Fibroblast of lung (primary cell): ENCODE data around the gene ZC3HAV1. TPM values are rescaled to one million over a fixed set of nuclear protein-coding genes. Genes with fewer than 3 reads are reported as not detected.
A peak's percentile ranks its signal among the peaks of the same experiment; 100 is the strongest.

ENCODE experiments used
- DNase-seq, 2 donors: peaks; one replicate each; pipeline versions ENCODE4 v3.0.0 to v3.0.0-alpha.2; 2010; ENCODE audit warnings: low read depth in 2 of 2
- H2AFZ ChIP-seq: 2 replicates; pipeline ENCODE4 v1.5.1; 2012; ENCODE audit warnings: low read length, control low read depth, inconsistent platforms
- H3K27ac ChIP-seq: 2 replicates; pipeline ENCODE4 v1.5.1; 2011; ENCODE audit warnings: low read length, control low read depth; ENCODE audit not compliant: insufficient read depth
- H3K27me3 ChIP-seq: 2 replicates; pipeline ENCODE4 v1.5.1; 2011; ENCODE audit warnings: mild to moderate bottlenecking, low read length; ENCODE audit not compliant: control insufficient read depth, insufficient read depth
- H3K36me3 ChIP-seq: 2 replicates; pipeline ENCODE4 v1.5.1; 2011; ENCODE audit warnings: low read length; ENCODE audit not compliant: control insufficient read depth, insufficient read depth
- H3K4me1 ChIP-seq: 2 replicates; pipeline ENCODE4 v1.5.1; 2011; ENCODE audit warnings: low read length; ENCODE audit not compliant: control insufficient read depth, insufficient read depth; ENCODE audit errors: extremely low read depth
- H3K4me2 ChIP-seq: 2 replicates; pipeline ENCODE4 v1.5.1; 2011; ENCODE audit warnings: low read length, control low read depth; ENCODE audit not compliant: insufficient read depth; ENCODE audit errors: extremely low read depth
- H3K4me3 ChIP-seq, 4 experiments: fragments of 200-600 bp in 1 of 4; sonication (generic) in 1 of 4; replicated peaks in 1 of 4; 2 replicates each; pipeline ENCODE4 v1.5.1; 2011 to 2016; ENCODE audit warnings: low read length in 4 of 4, low read depth in 3 of 4, mild to moderate bottlenecking in 3 of 4, control low read depth in 2 of 4, inconsistent platforms in 1 of 4, mixed read lengths in 1 of 4; ENCODE audit not compliant: insufficient read depth in 1 of 4; ENCODE audit errors: control extremely low read depth in 1 of 4
- H3K79me2 ChIP-seq: 2 replicates; pipeline ENCODE4 v1.5.1; 2012; ENCODE audit warnings: mild to moderate bottlenecking, low read length, inconsistent platforms; ENCODE audit not compliant: control insufficient read depth, insufficient read depth
- H3K9ac ChIP-seq: 2 replicates; pipeline ENCODE4 v1.5.1; 2011; ENCODE audit warnings: mild to moderate bottlenecking, low read length, control low read depth; ENCODE audit not compliant: insufficient read depth
- H3K9me3 ChIP-seq: 2 replicates; pipeline ENCODE4 v1.5.1; 2012; ENCODE audit warnings: low read depth, low read length; ENCODE audit not compliant: control insufficient read depth, insufficient read depth
- H4K20me1 ChIP-seq: 2 replicates; pipeline ENCODE4 v1.5.1; 2011; ENCODE audit warnings: low read length; ENCODE audit not compliant: control insufficient read depth, insufficient read depth; ENCODE audit errors: extremely low read depth
- EZH2 ChIP-seq: IDR thresholded peaks from 2 replicates; pipeline ENCODE4 v1.5.1; 2012; ENCODE audit warnings: low read length, control low read depth, mild to moderate bottlenecking; ENCODE audit errors: missing control alignments
- polyA plus RNA-seq, 2 donors: library from polyadenylated mRNA; depleted of rRNA in 1 of 2; stranded (reverse) in 1 of 2; unstranded in 1 of 2; fragments of >200 nt; gene quantifications; 2 replicates each; pipeline ENCODE4 v1.2.1, GENCODE V29; 2011 to 2012; ENCODE audit warnings: missing spikeins in 1 of 2
- total RNA-seq: library from RNA; depleted of rRNA; stranded (reverse); fragments of >200 nt; gene quantifications from 2 replicates; pipeline ENCODE4 v1.2.1, GENCODE V29; 2014
- TF ChIP-seq, protein P1 (sequence below), 2 donors: IDR thresholded peaks in 1 of 2; conservative IDR thresholded peaks in 1 of 2; 1 replicate in 1 of 2; 2 replicates in 1 of 2; pipeline ENCODE4 v1.5.1; 2011 to 2012; ENCODE audit warnings: low read length in 2 of 2, control low read depth in 1 of 2, inconsistent platforms in 1 of 2, low read depth in 1 of 2, mild to moderate bottlenecking in 1 of 2

The ZC3HAV1 gene
- total and polyA plus RNA-seq, 2 donors (not counting 1 experiment from before 2014, with no cell fraction given) = 24.8 to 28.8 TPM

DNA sequence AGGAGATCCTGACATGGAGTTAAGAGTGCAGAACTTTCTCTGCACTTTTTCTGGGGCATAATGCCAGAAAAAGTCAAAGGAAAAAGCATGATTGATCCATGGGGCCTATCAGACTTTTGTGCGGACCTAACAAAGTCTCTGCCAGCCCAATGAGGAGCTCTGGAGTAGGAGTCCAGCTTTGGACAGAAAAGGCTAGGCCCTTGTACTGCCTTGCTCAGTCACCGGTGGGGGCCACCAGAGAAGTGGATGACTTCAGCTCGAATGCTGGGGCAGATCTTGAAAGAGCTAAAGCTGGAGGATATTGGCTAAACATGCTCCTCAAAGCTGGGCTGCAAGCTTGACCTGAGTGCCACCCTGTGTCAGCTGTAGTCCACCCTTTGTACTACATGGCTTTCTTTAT, 2.8 kb upstream of the ZC3HAV1 start:
- Histone ChIP-seq H3K4me1 (peaks cover 4% of the 10 kb centered on the region), H3K27me3 (no peaks in the 10 kb centered on the region), H2AFZ (no peak overlapping the region), H3K4me2 (no peak overlapping the region), H4K20me1 (no peaks in the 10 kb centered on the region), H3K4me3 (no peak overlapping the region), H3K9ac (no peak overlapping the region), H3K9me3 (no peaks in the 10 kb centered on the region), H3K27ac (no peak overlapping the region), H3K36me3 (no peaks in the 10 kb centered on the region), H3K79me2 (peaks cover 18% of the 10 kb centered on the region)
- DNase-seq = no peak
- no peak for TF ChIP-seq EZH2
- TF ChIP-seq, protein P1, sequence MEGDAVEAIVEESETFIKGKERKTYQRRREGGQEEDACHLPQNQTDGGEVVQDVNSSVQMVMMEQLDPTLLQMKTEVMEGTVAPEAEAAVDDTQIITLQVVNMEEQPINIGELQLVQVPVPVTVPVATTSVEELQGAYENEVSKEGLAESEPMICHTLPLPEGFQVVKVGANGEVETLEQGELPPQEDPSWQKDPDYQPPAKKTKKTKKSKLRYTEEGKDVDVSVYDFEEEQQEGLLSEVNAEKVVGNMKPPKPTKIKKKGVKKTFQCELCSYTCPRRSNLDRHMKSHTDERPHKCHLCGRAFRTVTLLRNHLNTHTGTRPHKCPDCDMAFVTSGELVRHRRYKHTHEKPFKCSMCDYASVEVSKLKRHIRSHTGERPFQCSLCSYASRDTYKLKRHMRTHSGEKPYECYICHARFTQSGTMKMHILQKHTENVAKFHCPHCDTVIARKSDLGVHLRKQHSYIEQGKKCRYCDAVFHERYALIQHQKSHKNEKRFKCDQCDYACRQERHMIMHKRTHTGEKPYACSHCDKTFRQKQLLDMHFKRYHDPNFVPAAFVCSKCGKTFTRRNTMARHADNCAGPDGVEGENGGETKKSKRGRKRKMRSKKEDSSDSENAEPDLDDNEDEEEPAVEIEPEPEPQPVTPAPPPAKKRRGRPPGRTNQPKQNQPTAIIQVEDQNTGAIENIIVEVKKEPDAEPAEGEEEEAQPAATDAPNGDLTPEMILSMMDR (conservative IDR thresholded peaks at IDR 0.05 in 1 of 2, IDR thresholded peaks at IDR 0.05 in 1 of 2; ENCODE audit: low read depth in 1 of 2, low read length in 2 of 2) = no peak

DNA sequence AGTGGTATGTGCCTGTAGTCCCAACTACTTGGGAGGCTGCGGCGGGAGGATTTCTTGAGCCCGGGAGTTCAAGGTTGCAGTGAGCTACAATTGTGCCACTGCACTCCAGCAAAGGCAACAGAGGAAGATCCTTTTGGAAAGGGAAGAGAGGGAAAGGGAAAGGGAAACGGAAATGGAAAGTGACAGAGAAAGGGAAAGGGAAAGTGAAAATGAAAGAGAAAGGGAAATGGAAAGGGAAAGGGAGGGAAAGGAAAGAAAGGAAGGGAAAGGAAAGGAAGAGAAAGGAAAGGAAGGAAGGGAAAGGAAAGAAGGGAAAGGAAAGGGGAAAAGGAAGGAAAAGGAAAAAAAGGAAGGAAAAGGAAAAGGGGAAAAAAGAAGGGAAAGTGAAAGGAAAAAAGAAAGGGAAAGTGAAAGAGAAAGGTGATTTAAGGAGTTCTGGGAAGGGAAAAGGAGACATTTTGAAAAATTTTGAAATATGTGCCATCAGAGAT, 2.3 kb upstream of the ZC3HAV1 start:
- Histone ChIP-seq H3K79me2 (peaks cover 22% of the 10 kb centered on the region), H3K4me3 (no peak overlapping the region), H3K36me3 (no peaks in the 10 kb centered on the region), H3K4me1 (peaks cover 4% of the 10 kb centered on the region), H4K20me1 (no peaks in the 10 kb centered on the region), H2AFZ (peak overlapping the region; percentile 21), H3K27ac (no peak overlapping the region), H3K4me2 (no peak overlapping the region), H3K27me3 (no peaks in the 10 kb centered on the region), H3K9me3 (no peaks in the 10 kb centered on the region), H3K9ac (no peak overlapping the region)
- no peak for DNase-seq
- TF ChIP-seq, protein P1 (conservative IDR thresholded peaks at IDR 0.05 in 1 of 2, IDR thresholded peaks at IDR 0.05 in 1 of 2; ENCODE audit: low read depth in 1 of 2, low read length in 2 of 2) = no peak
- TF ChIP-seq EZH2 = no peak

DNA sequence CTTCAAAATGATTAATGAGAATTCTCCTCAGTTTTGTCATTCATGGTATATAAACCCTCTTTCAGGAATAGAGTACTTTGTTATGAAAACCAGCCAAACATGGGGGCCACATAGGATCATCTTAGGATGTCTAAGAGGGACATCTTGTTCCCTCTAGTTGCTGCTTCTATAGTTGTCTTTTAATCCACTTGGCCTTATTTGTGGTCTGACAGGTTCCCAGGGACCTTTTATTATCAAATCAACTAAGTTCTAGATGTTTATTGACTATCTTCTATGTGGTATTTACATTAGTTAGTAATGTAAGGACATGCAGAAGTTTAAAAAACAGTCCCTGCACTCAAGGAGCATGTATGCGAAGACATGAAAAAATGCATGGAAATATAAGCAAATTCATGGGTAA, 1.6 kb upstream of the ZC3HAV1 start:
- Histone ChIP-seq H3K36me3 (no peaks in the 10 kb centered on the region), H3K27ac (no peak overlapping the region), H3K9me3 (no peaks in the 10 kb centered on the region), H3K9ac (no peak overlapping the region), H2AFZ (no peak overlapping the region), H3K4me1 (peaks cover 4% of the 10 kb centered on the region), H3K27me3 (no peaks in the 10 kb centered on the region), H3K4me2 (no peak overlapping the region), H3K79me2 (peaks cover 30% of the 10 kb centered on the region), H4K20me1 (no peaks in the 10 kb centered on the region), H3K4me3 (no peak overlapping the region)
- DNase-seq = no peak
- TF ChIP-seq EZH2 = no peak
- TF ChIP-seq, protein P1 (conservative IDR thresholded peaks at IDR 0.05 in 1 of 2, IDR thresholded peaks at IDR 0.05 in 1 of 2; ENCODE audit: low read depth in 1 of 2, low read length in 2 of 2) = no peak
